ENCODE data around the gene AIFM2.
"Not testable (repeated sequence)": the region's sequence is repeated elsewhere in the genome, so short reads cannot be mapped to it uniquely, and the experiment has no call there.

AIFM2 gene

DNA sequence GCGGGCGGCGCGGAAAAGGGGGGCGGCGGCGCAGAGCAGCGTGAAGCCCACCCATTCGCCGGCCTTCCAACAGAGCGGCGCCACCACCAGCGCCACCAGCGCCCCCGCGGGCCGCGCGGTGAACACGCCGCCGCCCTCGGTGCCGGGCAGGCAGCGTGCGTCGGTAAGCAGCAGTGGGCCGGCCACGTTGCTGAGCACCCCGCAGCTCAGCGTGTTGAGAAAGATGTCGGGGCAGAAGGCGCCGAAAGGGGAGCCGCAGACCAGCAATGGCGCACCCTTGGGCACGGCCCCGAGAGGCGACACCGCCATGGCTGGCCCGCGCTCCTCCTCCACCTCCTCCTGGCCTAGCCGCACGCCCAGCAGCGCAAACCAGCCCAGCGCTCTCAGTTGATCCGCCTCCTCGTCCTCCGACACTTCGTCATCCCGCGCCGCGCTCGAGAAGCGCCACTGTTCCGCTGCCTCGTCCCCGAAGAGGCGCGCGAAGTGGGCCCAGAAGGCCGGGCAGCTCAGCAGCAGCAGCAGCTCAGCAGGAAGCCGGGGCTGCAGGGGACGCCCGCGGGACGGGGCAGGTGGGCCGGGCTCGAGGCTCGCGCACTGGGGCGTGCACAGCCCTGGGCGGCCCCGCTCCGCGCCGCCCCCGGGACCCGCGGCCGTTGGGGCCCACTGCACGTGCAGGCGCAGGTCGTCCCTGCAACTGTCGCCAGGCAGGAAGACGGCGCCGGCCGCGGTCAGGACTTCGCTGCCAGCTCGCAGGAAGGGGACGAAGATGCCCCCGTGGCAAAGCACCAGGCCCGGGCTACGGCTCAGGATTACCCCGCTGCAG, 13.3 kb upstream of the AIFM2 start:
- no peak for DNase-seq (ENCODE audit: low read depth)

DNA sequence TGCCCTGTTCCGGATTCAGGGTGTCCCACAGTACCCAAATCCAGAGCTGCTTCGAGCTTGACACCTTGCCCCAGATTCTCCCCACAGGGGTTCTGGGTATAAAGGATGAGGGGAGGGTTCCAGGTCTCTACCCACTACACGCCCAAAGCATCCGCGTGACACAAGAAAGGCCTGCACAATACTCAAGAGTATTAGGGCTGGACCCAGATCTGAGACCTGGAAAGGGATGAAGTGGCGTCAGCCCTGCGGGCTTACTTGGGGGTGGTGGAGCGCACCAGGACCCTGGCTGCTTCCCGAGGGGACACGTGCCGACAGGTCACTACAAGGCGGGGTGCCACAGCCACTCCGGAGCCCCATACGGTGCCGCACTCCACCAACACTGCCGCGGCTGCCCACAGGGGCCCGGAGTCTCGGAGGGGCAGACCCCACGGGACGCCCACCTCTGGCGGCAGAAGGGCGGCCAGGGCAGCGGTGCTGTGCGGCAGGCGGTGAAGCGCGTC, 12.6 kb upstream of the AIFM2 start:
- DNase-seq (ENCODE audit: low read depth): no peak

DNA sequence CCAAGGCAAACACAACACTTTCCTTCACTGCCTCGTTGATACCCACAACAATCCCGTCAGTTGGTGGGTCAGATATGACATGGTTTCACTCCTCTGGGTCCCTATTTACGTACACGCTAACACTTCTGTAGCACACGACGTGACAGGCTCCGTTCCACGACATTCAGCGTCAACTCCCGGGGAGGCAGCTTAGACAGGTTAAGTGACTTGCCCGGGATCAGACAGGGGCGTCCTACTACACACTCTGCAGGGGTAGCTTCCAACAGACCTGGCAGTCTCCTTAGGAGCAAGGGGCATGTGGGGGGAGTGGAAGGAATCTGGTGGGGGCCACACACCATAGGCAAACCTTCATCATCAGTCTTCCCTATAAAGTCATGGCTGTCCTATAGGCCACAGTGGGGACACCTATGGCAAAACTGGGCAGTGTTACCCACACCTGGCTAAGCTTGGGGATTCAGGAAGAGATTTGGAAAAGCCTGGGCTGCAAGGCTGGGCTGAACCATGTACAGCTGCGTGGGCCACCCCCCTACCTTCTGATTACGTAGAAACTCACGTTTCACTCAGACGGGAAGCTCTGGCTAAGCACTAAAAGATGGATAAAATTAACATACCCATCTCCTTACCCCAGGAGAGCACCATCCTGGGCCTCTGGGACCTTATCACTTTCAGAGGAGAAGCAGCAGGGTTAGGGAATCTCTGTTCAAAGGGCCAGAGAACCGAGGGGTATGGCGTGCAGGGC, 11.9 kb upstream of the AIFM2 start:
- DNase-seq (ENCODE audit: low read depth): no peak

DNA sequence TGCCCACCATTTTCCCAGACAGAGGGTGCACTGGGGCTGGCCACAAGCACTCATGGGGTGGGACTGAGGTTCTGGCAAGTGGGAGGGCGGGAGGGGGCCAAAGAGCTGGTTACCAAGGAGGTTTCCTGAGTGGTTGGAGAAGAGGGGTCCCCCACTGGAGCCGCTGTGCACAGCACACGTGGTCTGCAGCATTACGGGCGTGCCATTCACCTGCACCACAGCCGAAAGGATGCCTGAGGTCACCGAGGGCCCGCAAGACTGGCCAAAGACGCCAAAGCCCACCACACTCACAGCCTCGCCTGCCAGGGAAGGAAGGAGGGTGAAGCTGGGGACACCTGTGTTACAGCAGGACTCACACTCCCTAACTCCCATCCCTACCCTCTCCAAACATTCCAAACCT, 9.9 kb upstream of the AIFM2 start:
- DNase-seq (ENCODE audit: low read depth): no peak

DNA sequence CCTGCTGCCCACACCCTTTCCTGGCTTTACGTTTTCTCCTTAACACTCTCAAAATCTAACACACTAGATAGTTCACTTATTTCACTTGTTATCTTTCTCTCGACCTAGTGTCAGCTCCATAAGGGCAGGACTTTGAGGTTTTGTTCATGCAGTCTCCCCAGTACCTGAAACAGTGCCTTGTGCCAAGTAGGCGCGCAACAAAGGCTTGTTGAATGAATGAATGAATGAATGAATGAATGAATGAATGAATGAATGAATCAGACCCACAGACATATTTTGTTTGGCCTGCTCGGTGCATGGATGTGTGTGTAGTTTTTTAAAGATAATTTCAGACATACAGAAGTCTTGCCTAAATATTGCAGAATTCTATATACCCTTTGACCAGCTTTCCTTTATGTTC, 7.7 kb upstream of the AIFM2 start:
- DNase-seq (ENCODE audit: low read depth): no peak

DNA sequence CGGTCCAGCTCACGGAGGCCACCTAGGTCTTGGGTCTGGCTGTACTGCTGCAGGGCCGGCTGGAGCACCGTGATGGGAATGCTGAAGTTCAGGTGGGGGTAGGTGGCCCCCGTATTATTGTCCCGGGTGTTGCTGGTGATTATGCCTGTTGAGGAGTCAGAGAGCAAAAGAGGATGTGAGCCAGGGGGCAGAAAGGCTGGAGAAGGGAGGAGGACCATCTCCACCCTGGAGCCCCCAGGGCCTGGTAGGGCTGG, 7.3 kb upstream of the AIFM2 start:
- DNase-seq (ENCODE audit: low read depth): no peak

DNA sequence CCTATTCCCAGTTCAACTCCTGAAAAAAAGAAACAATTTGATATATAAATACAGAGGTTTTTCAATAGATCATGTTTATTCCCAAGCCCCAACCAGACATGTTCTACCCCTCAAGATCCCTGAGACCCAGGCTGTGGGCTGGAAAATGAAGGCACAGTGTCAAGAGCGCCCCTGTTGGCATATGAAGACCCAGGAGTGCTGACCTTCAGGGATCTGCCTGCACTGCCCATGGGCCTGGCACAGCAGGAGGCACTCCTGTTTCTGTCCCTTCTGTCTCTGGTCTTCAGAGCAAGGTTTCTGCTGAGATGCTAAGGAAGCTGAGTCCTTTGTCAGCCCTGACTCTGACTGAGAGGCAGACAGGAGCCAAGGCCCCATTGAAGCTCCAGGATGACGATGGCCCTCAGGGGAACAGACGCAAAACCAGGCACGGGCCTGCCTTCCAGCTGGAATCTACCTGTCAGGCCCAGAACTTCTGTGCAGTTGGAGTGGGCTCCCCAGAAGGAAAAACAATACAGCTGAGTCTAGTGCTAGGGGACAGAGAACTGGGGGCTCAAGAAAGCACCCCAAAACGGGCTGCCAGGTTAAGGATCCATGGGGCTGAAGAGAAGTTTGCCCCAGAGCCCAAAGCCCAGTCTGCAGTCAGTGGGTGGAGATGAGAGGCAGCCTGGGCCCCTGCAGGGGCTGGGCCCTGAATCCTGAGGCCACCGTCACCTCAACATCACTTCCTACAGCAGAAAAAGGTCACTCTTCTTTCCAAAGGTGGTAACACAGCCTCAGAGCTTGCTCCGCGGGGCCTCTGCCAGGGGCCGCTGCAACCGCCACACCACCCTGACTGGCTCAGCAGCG, 6.7 kb upstream of the AIFM2 start:
- DNase-seq (ENCODE audit: low read depth): no peak

DNA sequence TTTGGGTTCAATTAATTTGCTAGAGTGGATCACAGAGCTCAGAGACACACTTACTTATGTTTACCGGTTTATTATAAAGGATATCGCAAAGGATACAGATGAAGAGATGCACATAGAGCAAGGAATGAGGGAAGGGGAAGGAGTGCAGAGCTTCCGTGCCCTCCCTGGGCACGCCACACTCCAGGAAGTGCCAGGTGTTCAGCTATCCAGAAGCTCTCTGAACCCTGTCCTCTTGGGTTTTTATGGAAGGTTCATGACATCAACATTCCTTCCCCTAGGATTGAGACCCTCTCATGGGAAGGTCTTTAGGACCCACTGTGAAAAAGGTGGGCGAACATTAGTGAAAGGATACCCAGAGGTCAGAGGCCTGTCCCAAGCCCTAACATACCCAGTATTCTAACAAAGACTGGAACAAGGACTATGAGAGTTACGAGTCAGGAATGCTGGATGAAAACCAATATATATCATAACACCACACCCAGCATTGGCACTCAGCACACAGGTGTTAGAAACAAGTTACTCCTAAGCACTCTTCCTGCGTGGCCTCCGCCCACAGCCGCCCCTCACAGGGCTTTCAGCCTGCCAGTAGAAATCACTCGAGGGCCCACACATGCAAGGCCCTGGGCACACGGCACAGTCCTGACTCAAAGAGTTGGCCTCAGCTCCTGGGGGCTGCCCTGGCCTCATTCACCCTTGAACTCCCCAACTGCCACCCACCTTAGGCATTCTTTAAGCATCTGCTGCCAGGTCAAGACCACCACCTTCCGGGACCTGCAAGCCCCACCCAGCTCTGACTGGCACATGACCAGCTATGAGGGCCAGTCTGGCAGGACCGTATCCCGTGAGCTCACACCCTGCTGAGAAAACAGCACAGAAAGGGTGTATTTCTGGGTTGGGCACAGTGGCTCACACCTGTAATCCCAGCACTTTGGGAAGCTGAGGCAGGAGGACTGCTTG, 5.6 kb upstream of the AIFM2 start:
- no peak for DNase-seq (ENCODE audit: low read depth)

DNA sequence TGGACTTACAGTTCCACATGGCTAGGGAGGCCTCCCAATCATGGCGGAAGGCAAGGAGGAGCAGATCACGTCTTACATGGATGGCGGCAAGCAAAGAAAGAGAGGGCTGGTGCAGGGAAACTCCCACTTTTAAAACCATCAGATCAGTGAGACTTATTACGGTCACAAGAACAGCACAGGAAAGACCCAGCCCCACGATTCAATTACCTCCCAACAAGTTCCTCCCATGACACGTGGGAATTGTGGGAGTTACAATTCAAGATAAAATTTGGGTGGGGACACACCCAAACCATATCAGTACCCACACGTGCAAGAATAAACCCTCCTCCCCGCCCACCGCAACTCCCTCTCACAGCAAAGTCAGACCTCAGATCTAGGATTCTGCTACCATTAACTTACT, 4.5 kb upstream of the AIFM2 start:
- no peak for DNase-seq (ENCODE audit: low read depth)

DNA sequence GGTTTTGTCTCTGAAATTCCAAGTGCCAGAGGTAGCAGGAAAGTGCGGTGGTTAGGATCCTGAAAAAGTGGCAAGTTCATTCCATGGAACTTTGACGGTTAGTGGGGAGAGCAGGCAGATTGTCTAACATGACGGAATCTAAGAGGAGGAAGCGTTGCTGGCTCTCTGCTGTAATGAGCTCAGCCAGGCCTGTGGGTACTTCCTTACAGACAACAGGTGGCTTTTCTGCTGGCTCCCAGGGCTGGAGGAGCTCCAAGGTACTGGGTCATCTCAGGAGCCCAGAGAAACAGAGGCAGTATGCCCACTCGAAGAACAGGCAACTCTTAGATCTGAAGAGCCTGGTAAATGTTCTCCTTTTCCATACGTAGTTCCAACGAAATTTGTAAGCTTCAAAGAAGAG, 3.1 kb upstream of the AIFM2 start:
- DNase-seq (ENCODE audit: low read depth): no peak

DNA sequence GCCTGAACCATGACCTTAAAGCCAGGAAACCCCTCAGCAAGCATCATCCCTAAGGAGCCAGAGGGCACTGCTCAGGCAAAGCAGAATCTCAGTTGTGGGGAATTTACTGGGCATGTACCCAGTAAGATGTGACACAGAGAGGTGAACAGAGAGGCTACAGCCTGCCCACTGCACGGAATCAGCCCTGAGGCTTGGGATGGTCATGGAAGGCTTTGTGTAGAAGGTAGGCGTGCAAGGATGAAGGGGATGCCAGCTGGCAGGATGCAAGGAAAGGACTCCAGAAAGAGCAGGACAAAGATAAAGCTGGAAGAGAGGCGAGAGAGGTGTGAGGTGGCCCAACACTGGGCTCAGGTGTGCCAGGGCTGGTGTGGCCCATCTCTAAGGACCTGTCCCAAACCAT, 2.4 kb upstream of the AIFM2 start:
- no peak for DNase-seq (ENCODE audit: low read depth)

DNA sequence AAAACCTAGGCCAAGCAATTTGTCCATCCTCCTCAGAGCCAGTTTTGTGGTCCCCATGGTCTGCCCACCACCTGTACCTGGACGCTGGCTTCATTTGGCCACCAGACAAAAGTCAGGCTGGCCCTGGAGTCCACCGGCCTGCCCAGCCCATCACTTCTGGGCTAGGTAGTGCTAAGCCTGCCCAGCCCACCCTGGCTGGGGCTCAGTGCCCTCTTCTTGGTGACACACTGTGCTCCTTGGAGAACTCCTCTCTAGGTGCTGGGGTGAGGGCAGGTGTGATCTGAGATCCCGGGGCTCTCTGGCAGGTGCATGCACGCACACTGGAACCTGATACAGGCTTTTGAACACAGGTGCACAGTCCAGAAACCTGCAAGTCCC, 1.1 kb downstream of the AIFM2 start:
- DNase-seq (ENCODE audit: low read depth): no peak

DNA sequence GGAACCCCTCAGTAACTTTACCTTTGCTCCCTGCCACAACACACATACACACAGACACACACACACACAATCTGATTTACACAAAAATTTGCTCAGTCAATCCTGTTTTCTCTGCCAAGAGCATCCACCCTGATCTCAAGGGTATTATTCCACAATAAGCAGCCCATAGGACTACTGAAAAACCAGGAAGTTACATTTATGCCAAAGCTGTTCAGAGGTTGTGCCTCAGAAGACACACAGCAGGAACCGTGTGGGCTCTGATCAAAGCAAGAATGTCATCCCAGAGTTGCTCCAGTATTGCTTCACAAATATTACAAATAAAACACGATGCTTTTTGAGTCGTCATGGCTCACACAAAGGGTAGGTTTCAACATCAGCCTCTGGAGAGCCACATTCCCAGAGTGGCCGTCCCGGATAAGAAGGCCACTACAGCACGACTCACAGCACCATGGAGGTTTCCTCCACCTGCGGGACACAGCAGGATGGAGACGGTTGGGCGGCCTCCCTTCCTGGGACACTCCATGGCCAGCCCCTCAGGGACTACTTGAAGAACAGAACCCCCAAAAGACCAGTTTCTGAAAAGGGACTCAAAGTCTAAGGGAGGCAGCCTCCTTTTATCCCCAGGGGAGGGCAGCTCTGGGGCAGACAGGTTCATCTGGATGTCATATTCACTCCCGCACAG, 1.6 kb downstream of the AIFM2 start:
- peak; percentile 41 for DNase-seq (ENCODE audit: low read depth)

DNA sequence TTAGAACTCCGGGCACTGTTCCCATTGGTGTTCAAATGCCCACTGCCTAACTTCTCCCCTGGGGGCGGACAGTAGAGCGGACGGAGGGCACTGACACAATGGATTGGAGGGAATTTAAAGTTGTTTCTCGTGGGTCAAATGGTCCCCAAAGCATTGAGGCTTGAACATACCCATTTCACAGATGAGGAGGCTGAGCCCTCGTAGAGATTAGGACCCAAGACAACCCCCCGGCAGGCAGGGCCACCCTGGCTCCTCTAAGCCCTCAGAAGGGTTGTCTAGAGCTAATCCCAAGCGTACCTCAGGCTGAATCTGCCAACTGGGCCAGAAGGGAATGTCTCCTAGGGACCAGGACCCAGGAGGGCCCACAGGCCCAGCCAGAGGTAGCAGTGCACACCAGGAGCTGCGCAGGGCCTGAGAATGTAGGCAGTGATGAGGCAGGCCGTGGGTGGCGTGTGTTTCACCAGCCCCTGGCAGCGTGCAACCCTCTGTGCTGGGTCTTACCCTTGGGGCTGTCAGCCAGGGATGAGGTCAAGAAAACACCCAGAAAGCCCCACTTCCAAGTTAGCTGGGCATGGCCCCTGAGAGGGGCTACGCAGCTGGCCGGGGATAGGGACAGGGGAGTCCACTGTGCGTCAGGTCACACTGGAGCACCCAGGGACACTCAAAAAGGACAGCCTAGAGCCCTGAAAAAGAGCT, 5.8 kb downstream of the AIFM2 start:
- no peak for DNase-seq (ENCODE audit: low read depth)

DNA sequence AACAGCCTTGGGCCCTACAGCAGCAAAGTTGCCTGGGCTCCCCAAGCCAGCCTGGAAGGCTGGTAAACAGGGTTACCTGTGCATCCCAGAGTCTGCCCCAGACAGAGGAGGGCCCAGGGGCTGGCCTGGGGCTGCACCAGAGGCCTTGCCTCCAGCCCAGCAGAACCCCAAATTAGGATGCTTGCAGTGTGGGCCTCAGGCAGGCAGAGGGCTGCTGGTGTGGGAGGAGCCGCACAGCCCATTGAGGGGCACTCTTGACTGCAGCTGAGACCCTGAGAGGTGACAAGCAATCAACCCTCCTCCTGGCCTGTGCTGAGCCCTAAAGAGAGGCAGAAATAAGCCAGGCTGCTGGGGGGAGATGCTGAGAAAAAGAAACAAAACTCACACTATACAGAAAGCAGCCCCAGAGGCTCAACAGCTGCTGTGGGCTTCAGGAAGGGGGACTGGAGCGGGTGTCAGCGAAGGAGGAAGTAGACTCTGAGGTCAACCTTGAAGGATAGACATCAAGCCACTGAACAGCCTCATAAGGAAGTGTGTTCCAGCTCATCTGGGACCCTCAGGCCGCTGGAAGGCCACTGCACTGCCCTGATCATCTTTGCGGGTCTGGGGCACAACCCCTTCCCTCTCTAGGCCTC, 6.6 kb downstream of the AIFM2 start:
- DNase-seq (ENCODE audit: low read depth): no peak

DNA sequence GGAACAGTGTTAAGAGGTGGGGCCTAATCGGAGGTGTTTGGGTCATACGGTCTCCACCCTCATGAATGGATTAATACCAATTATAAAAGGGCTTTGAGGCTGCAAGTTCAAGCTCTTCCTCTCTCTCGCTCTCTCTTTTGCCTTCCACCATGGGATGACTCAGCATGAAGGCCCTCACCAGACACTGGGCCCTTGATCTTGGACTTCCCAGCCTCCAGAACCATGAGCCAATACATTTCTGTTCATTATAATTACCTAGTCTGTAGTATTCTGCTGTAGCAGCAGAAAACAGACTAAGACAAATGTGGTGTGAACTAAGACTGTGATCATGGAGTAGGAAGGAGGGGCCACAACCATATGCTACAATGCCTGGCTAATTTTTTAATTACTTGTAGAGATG, 7.7 kb downstream of the AIFM2 start:
- DNase-seq (ENCODE audit: low read depth): no peak

DNA sequence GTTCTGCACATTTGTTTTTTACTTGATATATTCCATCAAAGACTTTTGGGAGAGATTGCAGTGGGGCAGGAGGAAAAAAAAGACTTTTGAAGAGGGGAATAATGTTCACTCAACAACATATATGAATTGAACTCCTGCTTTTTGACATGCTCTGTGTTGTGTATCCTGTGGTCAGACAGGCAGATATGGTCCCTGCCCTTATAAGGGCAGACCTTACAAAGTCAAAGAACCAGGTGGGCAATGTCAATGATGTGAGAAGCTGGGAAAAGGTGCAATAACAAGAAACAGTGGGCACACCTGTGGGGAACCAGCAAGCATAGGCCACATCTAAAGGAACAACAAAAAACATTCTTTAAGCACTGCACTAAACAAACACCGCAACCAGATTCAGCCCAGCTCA, 8.2 kb downstream of the AIFM2 start:
- DNase-seq (ENCODE audit: low read depth): no peak

DNA sequence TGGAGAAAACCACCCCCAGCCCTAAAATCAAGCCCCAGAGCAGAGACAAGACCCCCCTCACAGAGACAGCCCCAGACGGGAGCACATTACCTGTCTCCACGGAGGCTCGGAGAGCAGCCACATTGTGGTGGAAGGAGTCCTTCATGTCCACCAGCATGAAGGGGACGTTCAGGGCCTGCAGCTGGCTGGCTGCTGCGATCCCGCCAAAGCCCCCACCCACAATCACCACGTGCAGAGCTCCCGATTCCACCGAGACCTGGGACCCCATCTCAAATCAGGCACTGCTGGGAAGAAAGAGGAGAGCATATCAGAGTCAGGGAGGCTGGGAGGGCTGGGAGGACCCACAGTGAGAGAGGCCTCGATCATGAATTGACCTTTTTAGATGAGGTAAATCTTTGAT, 8.8 kb downstream of the AIFM2 start:
- no peak for DNase-seq (ENCODE audit: low read depth)

DNA sequence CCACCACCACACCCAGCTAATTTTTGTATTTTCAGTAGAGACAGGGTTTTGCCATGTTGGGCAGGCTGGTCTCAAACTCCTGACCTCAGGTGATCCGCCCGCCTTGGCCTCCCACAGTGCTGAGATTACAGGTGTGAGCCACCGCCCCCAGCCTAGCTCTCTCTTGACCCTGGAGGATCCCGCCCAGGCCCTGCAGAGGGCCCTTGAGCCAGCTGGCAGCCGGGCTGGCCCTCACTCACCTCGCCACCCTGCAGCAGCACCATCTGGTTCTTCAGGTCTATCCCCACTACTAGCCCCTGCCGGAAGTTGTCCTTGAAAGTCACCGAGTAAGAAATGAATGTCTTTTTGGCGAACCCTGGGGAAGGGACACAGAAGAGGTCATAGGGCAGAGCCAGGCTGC, 9.5 kb downstream of the AIFM2 start:
- not testable (repeated sequence) for DNase-seq (ENCODE audit: low read depth)

DNA sequence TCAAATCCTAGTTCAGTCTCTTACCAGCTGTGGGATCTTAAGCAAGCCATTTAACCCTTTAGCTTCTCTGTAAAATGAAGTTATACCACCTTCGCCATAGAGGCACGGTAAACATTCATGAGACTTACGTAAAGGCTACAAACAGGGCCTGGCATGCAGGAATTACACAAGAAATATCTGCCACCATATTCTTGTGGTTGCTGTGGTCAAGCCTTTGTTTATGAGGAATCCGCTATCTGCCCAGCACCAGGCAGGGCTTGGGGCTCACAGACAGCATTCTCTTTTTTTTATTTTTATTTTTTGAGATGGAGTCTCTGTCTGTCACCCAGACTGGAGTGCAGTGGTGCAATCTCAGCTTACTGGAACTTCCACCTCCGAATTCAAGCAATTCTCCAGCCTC, 9.9 kb downstream of the AIFM2 start:
- no peak for DNase-seq (ENCODE audit: low read depth)
